Colonic mucosa (tissue), 4 donors: ENCODE data around the gene NUDCD3. TPM values are rescaled to one million over a fixed set of nuclear protein-coding genes. Genes with fewer than 3 reads are reported as not detected.

ENCODE experiments used
- DNase-seq: peaks from one replicate; pipeline ENCODE4 v3.0.0-alpha.2; 2020
- H3K27ac ChIP-seq: fragments of 200-600 bp; one replicate; pipeline ENCODE4 v1.8.0; 2021
- H3K27me3 ChIP-seq: fragments of 200-600 bp; one replicate; pipeline ENCODE4 v1.8.0; 2021
- H3K36me3 ChIP-seq: fragments of 200-600 bp; one replicate; pipeline ENCODE4 v1.8.0; 2021
- H3K4me1 ChIP-seq: fragments of 200-600 bp; one replicate; pipeline ENCODE4 v1.8.0; 2021; ENCODE audit warnings: mild to moderate bottlenecking
- H3K4me3 ChIP-seq: fragments of 200-600 bp; one replicate; pipeline ENCODE4 v1.8.0; 2021
- H3K9ac ChIP-seq, 2 donors: one replicate each; pipeline ENCODE4 v1.7.0; 2013; ENCODE audit warnings: control low read depth in 2 of 2, low read depth in 2 of 2, low read length in 2 of 2
- H3K9me3 ChIP-seq: fragments of 200-600 bp; one replicate; pipeline ENCODE4 v1.8.0; 2021
- intact Hi-C: fragments of 100-400 bp; cut with DNase I; formaldehyde crosslinking; loops from one replicate; pipeline ENCODE4 v1.14.1; 2022
- total RNA-seq, 2 donors: library from RNA; stranded (reverse); fragmentation: NEBNext Ultra II Directional in 1 of 2; extraction: Animal tissue kit (Norgen Biotek cat#: 25700) in 1 of 2; gene quantifications; one replicate each; pipeline ENCODE4 v1.2.1, GENCODE V29; 2021
- TF ChIP-seq, protein P1 (sequence below): fragments of 200-600 bp; IDR thresholded peaks from one replicate; pipeline ENCODE4 v1.8.0; 2022; ENCODE audit warnings: antibody characterized with exemption, mild to moderate bottlenecking
- donor health status: healthy.
- donor health status: DM: no; HTN: no; CAD: no.
- donor health status: DM: no; HTN: no; CAD: no.

Gene NUDCD3
- total RNA-seq, 2 donors from 2014 or later: 77.7 to 105 TPM

GRCh38 chr7:44403176-44403759 lies 87.2 kb downstream of the NUDCD3 start:
- Histone ChIP-seq H3K27ac (no peak overlapping the region), H3K4me3 (no peak overlapping the region), H3K9me3 (no peaks in the 10 kb centered on the region), H3K9ac (no peak overlapping the region), H3K4me1 (no peaks in the 10 kb centered on the region), H3K27me3 (no peaks in the 10 kb centered on the region), H3K36me3 (no peaks in the 10 kb centered on the region)
- TF ChIP-seq, protein P1, sequence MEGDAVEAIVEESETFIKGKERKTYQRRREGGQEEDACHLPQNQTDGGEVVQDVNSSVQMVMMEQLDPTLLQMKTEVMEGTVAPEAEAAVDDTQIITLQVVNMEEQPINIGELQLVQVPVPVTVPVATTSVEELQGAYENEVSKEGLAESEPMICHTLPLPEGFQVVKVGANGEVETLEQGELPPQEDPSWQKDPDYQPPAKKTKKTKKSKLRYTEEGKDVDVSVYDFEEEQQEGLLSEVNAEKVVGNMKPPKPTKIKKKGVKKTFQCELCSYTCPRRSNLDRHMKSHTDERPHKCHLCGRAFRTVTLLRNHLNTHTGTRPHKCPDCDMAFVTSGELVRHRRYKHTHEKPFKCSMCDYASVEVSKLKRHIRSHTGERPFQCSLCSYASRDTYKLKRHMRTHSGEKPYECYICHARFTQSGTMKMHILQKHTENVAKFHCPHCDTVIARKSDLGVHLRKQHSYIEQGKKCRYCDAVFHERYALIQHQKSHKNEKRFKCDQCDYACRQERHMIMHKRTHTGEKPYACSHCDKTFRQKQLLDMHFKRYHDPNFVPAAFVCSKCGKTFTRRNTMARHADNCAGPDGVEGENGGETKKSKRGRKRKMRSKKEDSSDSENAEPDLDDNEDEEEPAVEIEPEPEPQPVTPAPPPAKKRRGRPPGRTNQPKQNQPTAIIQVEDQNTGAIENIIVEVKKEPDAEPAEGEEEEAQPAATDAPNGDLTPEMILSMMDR: no peak
- intact Hi-C loops: no loop called here
- DNase-seq: no peak

- no peaks in the 10 kb centered on the region for H3K36me3 ChIP-seq
- no peaks in the 10 kb centered on the region for H3K4me1 ChIP-seq
- no peak for DNase-seq
- H3K9me3 ChIP-seq: no peaks in the 10 kb centered on the region
- TF ChIP-seq, protein P1: no peak
- H3K4me3 ChIP-seq: no peak overlapping the region
- intact Hi-C loops: no loop called here
- H3K9ac ChIP-seq: no peak overlapping the region
- no peak overlapping the region for H3K27ac ChIP-seq
- no peaks in the 10 kb centered on the region for H3K27me3 ChIP-seq
Measured at GRCh38 chr7:44402401-44403060, 87.9 kb downstream of the NUDCD3 start.

DNA sequence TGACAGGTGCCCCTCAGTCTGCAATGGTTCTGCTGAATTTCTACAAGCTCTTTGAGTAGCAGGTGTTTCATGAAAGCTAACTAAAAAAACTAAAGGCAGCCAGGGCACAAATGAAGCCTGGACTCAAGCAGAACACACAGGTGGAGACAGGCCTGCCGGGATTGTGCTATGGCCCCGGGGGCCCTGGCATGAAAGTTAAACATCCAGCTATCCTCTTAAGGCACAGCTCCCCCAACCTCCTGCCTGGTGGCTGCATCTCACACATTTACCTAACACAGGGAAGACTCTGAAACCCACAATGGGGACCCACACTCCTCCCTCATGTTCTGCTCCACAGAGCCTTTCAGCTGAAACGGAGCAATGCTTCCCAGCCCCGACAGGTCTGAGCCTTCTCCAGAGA lies 88.8 kb downstream of the NUDCD3 start:
- H3K27me3 ChIP-seq: no peaks in the 10 kb centered on the region
- no peaks in the 10 kb centered on the region for H3K4me1 ChIP-seq
- H3K36me3 ChIP-seq: no peaks in the 10 kb centered on the region
- TF ChIP-seq, protein P1: no peak
- H3K27ac ChIP-seq: no peak overlapping the region
- H3K4me3 ChIP-seq: no peak overlapping the region
- no peaks in the 10 kb centered on the region for H3K9me3 ChIP-seq
- DNase-seq: no peak
- intact Hi-C loops: no loop called here
- no peak overlapping the region for H3K9ac ChIP-seq

- Histone ChIP-seq H3K9me3 (no peaks in the 10 kb centered on the region), H3K9ac (no peak overlapping the region), H3K27me3 (no peaks in the 10 kb centered on the region), H3K4me1 (no peaks in the 10 kb centered on the region), H3K4me3 (no peak overlapping the region), H3K36me3 (no peaks in the 10 kb centered on the region), H3K27ac (no peak overlapping the region)
- TF ChIP-seq, protein P1: no peak
- no peak for DNase-seq
- intact Hi-C loops: no loop called here
Measured at GRCh38 chr7:44400033-44400511, 90.4 kb downstream of the NUDCD3 start.

- Histone ChIP-seq H3K27me3 (no peaks in the 10 kb centered on the region), H3K4me1 (no peaks in the 10 kb centered on the region), H3K27ac (no peak overlapping the region), H3K9me3 (no peaks in the 10 kb centered on the region), H3K4me3 (no peak overlapping the region), H3K9ac (no peak overlapping the region), H3K36me3 (no peaks in the 10 kb centered on the region)
- TF ChIP-seq, protein P1: no peak
- DNase-seq: no peak
- intact Hi-C loops: no loop called here
Measured at GRCh38 chr7:44398953-44399574, 91.4 kb downstream of the NUDCD3 start.
